HG02884 (cell line): ENCODE data around the gene ACBD6.
A peak's percentile ranks its signal among the peaks of the same experiment; 100 is the strongest.
"Not testable (repeated sequence)": the region's sequence is repeated elsewhere in the genome, so short reads cannot be mapped to it uniquely, and the experiment has no call there.

ENCODE experiments used
- ATAC-seq: cut with Tn5 transposase; IDR thresholded peaks from one replicate; pipeline ENCODE4 v1.9.1; 2021; ENCODE audit warnings: mild to moderate bottlenecking, moderate library complexity; ENCODE audit not compliant: unreplicated experiment

ACBD6 gene

DNA sequence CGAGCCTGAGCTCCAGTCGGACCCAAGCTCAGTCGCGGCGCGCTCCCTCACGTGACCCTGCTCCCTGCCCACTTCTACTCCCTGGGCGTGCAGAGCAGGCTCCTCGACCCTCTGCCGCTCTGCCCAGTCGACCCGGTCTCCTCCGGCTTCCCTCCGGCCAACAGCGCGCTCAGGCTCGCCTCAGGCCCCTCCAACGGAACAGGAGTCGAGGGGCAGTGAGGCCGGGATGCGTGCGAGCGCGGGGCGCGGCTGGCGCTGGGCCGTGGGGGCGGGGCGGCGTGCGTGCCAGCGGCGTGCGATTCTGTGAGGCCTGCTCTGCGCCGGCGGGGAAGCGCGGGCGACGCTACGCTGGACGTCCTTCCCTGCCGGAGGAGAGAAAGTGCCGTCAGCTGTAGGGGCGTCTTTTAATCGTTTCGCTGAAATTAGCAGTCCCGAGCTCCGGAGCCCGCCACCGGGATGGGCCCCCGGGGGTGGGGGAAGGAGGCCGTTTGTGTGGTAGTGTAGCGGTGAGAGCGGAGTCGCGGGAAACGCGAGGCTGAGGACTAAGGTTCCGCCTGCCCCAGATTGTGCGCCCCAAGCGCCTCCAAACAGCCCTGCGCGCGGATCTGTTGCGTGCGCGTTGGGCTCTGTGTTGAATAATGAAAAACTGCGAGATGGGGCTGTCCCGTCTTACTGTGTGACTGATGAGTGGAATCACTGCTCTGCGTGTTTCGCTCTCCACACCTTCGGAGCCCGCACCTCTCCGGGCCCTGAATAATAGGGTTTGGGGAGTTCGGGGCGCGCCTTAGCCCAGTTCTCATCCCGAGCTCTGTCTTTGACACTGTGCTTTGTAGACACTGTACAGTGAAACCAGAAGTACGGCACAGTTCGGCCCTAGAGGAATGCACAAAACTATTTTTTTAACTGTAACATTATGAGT lies at the start of gene ACBD6:
TSS of gene ACBD6 (minus strand) at position 217 of the 919 bp plus-strand sequence. CDS start 311 bp downstream, outside the sequence.
- ATAC-seq, result peak; percentile 72

DNA sequence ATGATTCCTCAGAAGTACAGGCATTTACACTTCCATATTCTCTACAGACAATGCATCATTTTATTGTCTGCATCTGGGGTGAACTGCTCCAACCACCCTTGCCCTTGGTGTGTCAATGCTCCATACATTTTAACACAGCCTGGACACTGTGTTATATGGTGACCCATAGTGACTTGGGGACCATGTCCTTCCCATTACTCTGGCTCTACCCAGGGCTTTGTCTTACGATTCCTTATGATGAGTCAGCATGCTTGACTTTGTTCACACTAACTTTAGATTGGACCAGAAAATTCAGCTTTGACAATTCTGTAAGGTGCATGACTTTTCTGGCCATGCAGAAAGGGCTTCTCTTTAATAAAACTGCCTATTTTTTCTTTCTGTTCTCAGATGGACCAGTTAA lies 49.6 kb upstream of the ACBD6 start:
- no peak for ATAC-seq

DNA sequence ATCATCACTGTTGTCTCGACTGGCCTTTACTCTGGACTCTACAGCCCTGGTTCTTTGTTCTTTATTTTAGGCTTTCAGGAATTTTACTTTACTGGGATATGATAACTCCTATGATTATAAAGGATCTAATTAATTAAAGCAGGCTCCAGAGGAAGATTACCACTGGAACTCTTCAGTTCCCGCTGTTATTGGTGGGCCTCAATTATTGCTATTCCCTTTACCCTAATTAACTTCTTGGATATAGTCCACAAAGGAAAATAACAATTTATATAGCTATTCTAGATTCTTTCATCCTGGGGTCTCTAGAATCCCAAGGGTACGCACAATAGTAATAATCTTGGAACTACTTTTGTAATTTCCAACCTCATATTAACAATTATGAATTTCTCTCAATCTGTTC lies 47.9 kb upstream of the ACBD6 start:
- no peak for ATAC-seq

DNA sequence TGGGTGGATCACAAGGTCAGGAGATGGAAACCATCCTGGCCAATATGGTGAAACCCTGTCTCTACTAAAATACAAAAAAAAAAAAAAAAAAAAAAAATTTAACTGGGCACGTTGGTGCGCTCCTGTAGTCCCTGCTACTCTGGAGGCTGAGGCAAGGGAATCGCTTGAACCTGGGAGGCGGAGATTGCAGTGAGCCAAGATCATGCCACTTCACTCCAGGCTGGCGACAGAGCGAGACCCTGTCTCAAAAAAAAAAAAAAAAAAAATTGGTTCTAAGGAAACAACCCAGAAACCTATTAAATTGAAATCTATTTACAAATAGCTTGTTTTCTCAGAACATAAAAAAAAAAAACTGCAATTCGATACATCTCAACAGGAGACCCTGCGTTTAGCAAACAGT lies 47.4 kb upstream of the ACBD6 start:
- ATAC-seq, result not testable (repeated sequence)

DNA sequence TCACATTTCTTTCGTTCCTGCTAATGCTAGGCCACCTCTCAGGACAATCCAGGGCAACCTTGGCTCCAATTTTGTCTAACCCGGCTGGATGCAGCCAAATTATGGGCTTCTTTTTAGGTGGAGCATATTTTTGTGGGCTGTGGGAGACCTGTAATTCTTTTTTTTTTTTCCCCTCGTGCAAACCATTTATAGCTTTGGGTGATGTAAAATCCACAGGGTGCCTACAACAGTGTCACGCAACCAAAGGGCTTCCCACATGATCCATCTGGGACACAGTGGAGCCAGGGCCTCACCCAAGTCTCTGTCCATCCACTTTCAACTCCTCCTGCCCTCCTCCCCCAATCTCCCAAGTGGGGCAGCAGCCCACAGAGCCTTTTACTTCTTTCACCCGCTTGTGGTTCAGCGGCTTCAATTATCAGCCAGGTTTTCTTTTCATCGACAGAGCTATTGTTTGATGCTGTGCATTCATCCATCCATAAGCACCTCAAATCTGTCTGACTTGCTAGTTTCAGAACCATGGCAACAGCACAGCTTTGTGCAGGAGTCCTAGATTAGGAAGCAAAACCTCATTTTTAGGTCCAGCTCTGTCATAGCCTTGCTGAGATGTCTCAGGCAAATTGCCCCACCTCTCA lies 46.4 kb upstream of the ACBD6 start:
- ATAC-seq, result no peak

DNA sequence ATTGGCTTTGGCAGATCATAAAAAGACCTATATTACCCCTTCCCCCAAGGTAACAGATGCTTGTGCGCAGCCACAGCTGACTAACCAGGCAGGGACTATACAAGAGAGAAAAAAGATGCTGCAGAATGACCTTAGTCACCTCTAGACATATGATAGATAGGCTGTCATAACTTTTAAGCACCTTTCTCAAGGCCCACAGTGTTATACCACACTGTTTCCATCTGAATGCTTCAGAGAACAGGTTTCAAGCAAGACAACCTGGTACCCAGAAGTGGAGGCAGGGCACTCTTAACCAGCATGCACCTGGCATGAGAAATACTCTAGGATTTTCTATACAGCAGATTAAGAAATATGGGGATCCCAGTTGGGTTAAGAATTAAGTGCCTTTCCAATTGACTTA lies 43.6 kb upstream of the ACBD6 start:
- ATAC-seq, result no peak

DNA sequence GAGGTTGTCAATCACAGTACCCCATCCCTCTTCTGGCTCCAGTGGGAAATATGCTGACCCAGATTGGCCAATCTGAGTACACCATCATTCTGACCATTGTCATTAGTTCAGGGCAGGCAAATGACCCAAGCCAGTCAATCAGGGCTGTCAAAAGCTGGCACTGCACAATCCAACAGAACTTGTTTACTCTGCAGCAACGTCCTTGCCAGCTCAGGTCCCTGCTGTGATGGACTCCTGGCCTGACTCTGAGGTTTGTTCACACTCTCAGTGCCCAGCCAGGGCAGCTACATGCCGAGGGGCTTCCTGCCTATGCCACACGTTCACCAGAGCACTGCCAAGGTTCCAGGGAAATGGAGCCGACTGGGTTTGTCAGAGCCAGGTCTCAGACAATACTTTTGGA lies 41.7 kb upstream of the ACBD6 start:
- no peak for ATAC-seq

- ATAC-seq, result no peak
Measured at GRCh38 chr1:180542838-180543145, 40.4 kb upstream of the ACBD6 start.

DNA sequence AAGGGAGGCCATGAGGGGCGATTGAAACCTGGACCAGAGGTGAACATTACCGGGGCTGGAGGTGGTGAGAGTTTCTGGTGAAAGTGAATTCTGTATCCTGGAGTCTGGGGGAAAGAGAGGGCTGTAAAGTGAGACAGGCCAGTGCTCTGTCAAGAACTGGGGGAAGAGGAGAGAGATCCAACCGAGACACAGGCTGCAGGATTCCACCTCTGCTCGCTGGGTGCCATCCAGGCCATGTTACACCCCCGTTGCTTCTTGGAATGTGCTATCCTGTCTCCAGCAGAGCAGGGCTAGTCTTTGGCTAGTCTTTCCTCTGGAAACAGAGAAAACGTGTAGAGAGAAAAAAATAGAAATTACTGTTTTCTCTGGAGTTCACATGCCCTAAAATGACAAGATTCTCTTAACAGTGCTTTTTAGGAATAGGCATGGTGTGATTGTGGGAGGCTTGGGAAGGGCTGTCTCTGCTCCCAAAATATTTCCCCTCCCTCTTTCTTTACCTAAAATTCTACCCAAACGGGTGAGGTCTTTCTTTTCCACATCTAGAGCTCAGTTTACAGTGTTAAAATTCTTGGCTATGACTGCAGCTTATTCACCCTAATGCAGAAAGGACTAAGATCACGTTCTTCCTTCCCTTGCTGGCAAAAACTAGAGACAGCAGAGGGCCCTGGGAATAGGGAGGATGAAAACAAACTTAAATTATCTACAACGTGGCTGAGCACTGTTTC lies 39.9 kb upstream of the ACBD6 start:
- ATAC-seq, result no peak

DNA sequence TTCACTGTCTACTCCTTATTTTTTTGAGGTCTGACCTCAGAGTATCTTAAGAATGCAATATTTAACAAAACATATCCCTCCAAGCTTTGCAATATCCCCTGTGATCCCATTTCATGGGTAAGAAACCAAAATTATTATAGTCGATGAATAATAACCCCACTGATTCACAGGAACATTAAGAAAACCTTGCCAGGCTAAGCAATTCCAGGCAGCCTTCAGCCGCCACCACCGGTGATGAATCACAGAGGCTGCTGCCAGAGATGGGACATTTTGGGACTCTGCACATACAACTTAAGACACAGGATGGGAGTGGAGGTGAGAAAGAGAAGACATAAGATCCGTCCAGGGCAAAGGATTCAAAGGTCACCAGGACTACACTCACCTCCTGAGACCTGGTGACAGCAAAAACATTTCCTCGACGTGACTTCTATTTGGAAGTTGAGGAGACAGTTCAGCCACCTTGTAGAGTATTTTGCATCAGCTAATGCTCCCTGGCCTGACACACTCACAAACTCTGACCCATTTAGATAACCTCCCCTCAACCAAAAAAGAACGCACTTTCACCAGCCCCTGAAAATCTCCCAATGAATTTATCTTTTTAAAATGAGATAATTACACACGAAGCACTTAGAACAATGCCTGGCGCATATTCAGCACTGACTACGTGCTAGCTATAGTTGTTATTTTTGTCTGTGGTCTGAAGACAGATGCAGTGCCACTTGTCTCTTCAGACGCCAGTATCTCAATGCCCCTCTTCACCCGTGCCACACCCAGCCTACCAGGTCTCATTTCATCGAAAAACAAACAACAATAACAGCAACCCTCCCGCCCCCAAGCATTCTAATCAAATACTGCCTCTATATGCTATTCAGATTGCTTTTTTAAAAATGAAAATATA lies 38.6 kb upstream of the ACBD6 start:
- no peak for ATAC-seq

DNA sequence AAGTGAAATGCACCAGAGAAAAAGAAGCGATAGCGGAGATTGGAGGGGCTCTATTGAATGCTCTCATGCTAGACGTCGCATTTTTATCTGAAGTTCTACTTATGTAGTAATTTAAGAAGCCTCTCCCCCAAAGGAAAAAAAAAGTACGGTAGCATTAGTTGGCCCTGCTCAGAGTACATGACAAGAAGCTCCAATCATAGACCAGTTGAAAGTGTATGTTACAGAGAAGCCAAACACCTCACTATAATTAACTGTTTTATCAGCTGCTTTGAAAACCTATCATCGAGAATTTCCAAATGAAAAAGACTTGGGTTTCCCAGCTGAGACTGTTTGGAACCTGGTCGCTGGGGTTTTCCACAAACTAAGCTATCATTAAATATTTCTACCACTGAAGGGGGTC lies 36.8 kb upstream of the ACBD6 start:
- ATAC-seq, result no peak

- no peak for ATAC-seq
Measured at GRCh38 chr1:180536821-180537372, 34.5 kb upstream of the ACBD6 start.

- ATAC-seq, result no peak
Measured at GRCh38 chr1:180535418-180535999, 33.1 kb upstream of the ACBD6 start.

DNA sequence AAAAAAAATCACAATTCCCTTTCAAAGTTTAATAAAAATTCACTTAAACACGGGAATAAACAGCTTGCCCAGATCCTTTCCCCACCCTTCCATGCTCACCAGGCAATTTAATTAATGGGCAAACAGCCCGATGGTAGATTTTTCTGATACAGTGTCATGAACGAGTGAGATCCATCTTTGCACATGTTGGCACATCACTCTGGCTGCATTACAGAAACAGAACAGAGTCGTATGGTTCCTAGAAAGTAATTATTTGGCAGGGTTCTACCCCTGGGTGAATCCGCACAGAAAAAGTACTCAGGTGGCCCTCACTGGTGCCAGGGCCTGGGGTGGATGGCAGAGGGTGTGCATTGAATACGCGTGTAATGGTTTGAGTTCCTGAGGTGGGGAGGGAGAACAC lies 31.8 kb upstream of the ACBD6 start:
- no peak for ATAC-seq

DNA sequence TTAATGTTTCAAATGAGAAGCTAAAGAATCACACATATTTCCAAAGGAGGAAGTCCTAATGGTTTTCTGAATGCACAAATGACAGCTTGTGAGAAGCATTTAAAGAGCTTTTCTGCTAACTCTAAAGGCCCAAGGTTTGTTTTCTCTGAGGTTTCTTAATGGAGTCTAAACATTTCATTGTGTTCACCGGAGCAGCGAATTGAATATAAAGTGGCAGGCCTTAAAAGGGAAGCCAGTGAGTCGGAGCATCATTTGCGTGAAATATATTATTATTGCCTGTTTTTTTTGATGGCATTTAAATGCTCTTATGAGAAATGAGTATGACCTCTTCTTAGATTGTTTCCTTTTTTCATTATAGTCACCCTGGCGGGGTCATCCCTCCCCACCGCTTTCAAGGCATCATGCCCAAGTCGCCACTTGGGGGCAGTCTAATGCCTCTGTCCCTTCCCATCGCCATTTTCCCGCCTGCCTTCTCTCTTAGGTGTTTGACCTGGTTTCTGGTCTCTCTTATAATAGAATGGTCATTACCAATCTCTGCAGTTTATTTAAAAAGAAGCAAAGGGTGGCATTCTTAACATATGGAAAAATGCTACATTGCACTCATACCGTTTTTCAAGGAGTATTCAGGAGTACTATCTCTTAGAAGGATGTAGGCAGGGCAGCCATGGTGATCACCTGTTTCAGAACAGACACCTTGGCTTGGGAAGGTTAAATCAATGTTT lies 31.1 kb upstream of the ACBD6 start:
- ATAC-seq, result peak; percentile 54

- ATAC-seq, result no peak
Measured at GRCh38 chr1:180532854-180533253, 30.5 kb upstream of the ACBD6 start.

- no peak for ATAC-seq
Measured at GRCh38 chr1:180530501-180530900, 28.1 kb upstream of the ACBD6 start.

GRCh38 chr1:180528868-180529470 lies 26.6 kb upstream of the ACBD6 start:
- ATAC-seq, result no peak

DNA sequence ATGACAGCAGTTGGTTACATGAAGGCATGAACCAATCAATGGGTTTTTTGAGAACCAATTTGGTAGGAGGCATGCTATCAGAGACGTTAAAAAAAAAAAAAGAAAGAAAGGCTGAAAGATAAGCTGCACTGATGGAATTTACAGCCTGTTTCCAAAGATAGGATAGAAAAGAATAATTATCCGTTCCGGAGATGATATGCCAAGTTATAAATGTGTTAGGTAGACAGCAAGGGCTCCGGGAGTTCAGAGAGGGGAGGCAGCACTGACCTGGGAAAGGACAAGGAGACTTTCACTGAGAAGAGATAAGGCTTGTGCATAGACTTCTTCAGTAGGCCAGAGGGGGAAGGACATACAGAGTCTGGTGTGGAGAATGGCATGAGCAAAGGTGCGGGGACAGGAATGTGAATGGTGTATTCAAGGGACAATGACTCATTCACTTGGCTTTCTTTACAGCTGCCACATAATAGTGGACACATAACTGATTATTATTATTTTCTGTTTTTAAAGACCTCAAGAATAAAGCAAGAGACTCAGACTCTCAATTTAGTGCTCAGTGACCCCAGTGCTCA lies 24.8 kb upstream of the ACBD6 start:
- ATAC-seq, result no peak
